RWPE2 (cell line): ENCODE data around the gene GSK3B.

Source experiments
- ATAC-seq: fragments of 200-7000 bp; cut with Tn5 transposase; 3 replicates; pipeline ENCODE4 v1.9.1; 2021; ENCODE audit warnings: low read depth
- DNase-seq: peaks from one replicate; pipeline ENCODE4 v3.0.0-alpha.2; 2020; ENCODE audit warnings: low spot score
- H3K27ac ChIP-seq: fragments of 450-650 bp; 2 replicates; pipeline ENCODE4 v1.5.1; 2017; ENCODE audit warnings: mild to moderate bottlenecking; ENCODE audit not compliant: poor library complexity, severe bottlenecking
- H3K27me3 ChIP-seq: fragments of 250-450 bp; sonication (Bioruptor Pico); 2 replicates; pipeline ENCODE4 v1.5.1; 2021; ENCODE audit warnings: mild to moderate bottlenecking, moderate library complexity; ENCODE audit not compliant: insufficient read depth, poor library complexity, severe bottlenecking
- H3K36me3 ChIP-seq: fragments of 250-450 bp; sonication (Bioruptor Pico); 2 replicates; pipeline ENCODE4 v1.5.1; 2020; ENCODE audit warnings: low read depth, mild to moderate bottlenecking, moderate library complexity
- H3K4me1 ChIP-seq: fragments of 250-450 bp; sonication (Bioruptor Pico); 2 replicates; pipeline ENCODE4 v1.5.1; 2021; ENCODE audit warnings: mild to moderate bottlenecking, moderate library complexity; ENCODE audit not compliant: insufficient read depth, poor library complexity, severe bottlenecking
- H3K4me3 ChIP-seq: fragments of 250-450 bp; sonication (Bioruptor Pico); 2 replicates; pipeline ENCODE4 v1.5.1; 2021; ENCODE audit warnings: mild to moderate bottlenecking, moderate library complexity; ENCODE audit not compliant: severe bottlenecking
- H3K9me3 ChIP-seq: fragments of 250-450 bp; sonication (Bioruptor Pico); 2 replicates; pipeline ENCODE4 v1.5.1; 2021; ENCODE audit warnings: mild to moderate bottlenecking, moderate library complexity; ENCODE audit not compliant: severe bottlenecking
- TF ChIP-seq, protein P1 (sequence below): fragments of 450-650 bp; IDR thresholded peaks from one replicate; pipeline ENCODE4 v1.5.1; 2017; ENCODE audit warnings: mild to moderate bottlenecking, moderate library complexity; ENCODE audit not compliant: poor library complexity, severe bottlenecking

The GSK3B gene

DNA sequence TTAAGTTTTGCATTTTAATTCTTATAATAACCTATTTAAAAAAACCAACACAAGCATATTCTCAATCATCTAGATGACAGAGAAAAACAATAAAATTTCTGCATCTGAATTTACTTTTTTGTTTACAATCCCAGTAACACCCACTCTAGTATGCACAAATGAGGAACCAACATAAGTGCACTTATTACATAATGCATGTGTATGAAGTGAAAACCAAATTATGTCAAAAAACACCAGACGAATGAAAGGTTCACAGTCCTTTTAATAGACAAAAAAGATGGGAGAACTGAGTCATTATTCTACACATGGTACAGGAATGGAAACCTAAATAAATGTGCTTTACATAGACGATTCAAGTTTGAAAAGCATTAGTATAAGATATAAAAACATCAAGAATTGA lies 220.6 kb downstream of the GSK3B start:
- ATAC-seq: no peak
- DNase-seq: no peak

DNA sequence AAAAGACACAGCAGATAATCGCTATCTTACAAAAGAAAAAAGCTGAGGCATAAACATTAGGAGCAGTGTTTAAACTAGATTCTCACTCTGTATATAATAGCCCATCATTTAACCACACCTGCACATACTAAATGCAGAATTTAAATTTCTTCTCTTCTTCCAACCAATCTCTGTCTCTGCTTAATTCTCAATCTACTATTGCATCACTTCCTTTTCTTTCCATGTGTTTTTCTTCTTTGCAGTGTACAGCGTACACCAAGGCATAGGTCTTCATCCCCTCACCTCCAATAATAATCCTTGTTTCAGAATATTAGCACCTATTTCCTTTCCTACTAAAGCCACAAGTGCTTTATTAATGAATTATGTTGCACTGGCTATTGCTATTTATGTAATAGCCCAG lies 221.5 kb downstream of the GSK3B start:
- TF ChIP-seq, protein P1, sequence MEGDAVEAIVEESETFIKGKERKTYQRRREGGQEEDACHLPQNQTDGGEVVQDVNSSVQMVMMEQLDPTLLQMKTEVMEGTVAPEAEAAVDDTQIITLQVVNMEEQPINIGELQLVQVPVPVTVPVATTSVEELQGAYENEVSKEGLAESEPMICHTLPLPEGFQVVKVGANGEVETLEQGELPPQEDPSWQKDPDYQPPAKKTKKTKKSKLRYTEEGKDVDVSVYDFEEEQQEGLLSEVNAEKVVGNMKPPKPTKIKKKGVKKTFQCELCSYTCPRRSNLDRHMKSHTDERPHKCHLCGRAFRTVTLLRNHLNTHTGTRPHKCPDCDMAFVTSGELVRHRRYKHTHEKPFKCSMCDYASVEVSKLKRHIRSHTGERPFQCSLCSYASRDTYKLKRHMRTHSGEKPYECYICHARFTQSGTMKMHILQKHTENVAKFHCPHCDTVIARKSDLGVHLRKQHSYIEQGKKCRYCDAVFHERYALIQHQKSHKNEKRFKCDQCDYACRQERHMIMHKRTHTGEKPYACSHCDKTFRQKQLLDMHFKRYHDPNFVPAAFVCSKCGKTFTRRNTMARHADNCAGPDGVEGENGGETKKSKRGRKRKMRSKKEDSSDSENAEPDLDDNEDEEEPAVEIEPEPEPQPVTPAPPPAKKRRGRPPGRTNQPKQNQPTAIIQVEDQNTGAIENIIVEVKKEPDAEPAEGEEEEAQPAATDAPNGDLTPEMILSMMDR: no peak
- Histone ChIP-seq H3K4me1 (no peaks in the 10 kb centered on the region), H3K36me3 (peaks cover 81% of the 10 kb centered on the region), H3K27ac (no peak overlapping the region), H3K4me3 (no peak overlapping the region), H3K27me3 (no peaks in the 10 kb centered on the region), H3K9me3 (no peaks in the 10 kb centered on the region)
- DNase-seq: no peak
- no peak for ATAC-seq

More for the DNA sequence above, 220.6 kb downstream of the GSK3B start:
- H3K27me3 ChIP-seq: no peaks in the 10 kb centered on the region
- no peak overlapping the region for H3K4me3 ChIP-seq
- H3K9me3 ChIP-seq: no peaks in the 10 kb centered on the region
- no peaks in the 10 kb centered on the region for H3K4me1 ChIP-seq
- H3K36me3 ChIP-seq: peaks cover 84% of the 10 kb centered on the region
- no peak overlapping the region for H3K27ac ChIP-seq
- TF ChIP-seq, protein P1: no peak

DNA sequence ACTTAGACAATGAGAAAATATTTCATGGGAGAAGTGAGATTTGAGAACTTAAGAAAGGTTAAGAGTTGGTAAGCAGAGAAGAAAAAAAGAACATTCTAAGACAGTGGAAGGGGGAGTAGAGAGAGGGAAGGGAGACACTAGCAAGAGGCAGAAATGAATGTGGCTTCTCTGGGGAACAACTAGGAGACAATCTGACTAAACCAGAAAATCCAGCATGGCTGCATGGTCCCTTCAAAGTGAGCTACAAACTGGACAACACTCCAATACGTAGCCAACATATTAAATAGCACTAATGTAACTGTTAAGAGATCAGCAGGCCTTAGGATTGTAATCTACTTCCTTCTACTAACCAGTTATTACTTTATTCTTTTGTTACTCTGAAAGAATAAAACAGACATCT lies 222.7 kb downstream of the GSK3B start:
- no peaks in the 10 kb centered on the region for H3K27me3 ChIP-seq
- H3K9me3 ChIP-seq: no peaks in the 10 kb centered on the region
- peaks cover 81% of the 10 kb centered on the region for H3K36me3 ChIP-seq
- DNase-seq (no peak), ATAC-seq (no peak)
- TF ChIP-seq, protein P1: no peak
- no peaks in the 10 kb centered on the region for H3K4me1 ChIP-seq
- H3K4me3 ChIP-seq: no peak overlapping the region
- no peak overlapping the region for H3K27ac ChIP-seq

DNA sequence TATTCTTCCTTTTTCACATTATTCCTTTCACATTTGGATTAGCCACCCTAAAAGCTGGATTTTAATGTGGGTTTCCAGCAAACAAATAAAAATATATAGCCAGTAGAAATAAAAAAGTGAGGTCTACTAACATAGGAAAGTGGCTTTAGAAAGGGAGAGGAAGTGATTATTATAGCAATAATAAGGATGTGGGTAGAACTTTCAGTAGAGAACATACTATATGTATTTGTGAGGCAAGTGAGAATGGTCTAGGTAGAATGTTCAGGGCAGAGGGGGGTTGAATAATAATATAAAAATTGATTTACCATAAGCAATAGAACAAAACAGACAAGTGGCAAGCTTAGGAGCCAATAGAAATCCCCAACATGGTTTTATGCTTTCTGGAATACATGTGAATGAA lies 223.7 kb downstream of the GSK3B start:
- TF ChIP-seq, protein P1: no peak
- Histone ChIP-seq H3K36me3 (peaks cover 81% of the 10 kb centered on the region), H3K27me3 (no peaks in the 10 kb centered on the region), H3K27ac (no peak overlapping the region), H3K4me3 (no peak overlapping the region), H3K4me1 (no peaks in the 10 kb centered on the region), H3K9me3 (no peaks in the 10 kb centered on the region)
- no peak; the same call in 2 of the 3 replicates for ATAC-seq
- DNase-seq: no peak

DNA sequence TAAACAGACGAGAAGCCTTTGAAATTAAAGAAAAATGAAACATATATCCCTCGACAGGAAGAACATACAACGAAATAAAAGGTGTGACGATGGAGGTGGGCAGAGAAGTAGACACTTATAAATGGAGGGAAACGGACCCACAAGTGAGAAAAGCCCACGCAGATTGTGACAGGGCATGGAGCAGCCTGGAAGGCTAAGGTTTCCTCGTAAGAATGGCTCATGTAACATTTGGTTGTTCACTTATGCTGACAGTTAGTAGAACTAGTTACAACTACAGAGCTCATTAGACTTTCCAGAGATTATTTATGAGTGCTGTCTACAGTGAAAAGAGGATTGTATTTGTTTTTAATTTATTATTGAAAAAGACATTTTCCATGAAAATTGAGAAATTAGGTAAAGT lies 229.8 kb downstream of the GSK3B start:
- H3K36me3 ChIP-seq: peaks cover 84% of the 10 kb centered on the region
- no peaks in the 10 kb centered on the region for H3K27me3 ChIP-seq
- H3K4me3 ChIP-seq: no peak overlapping the region
- no peaks in the 10 kb centered on the region for H3K9me3 ChIP-seq
- DNase-seq (no peak), ATAC-seq (no peak)
- H3K27ac ChIP-seq: no peak overlapping the region
- H3K4me1 ChIP-seq: no peaks in the 10 kb centered on the region
- TF ChIP-seq, protein P1: no peak
